Tibial nerve (tissue), 4 donors: ENCODE data around the gene C12orf43. TPM values are rescaled to one million over a fixed set of nuclear protein-coding genes. Genes with fewer than 3 reads are reported as not detected.

Experiments used
- DNase-seq, 2 donors: peaks; one replicate each; pipeline ENCODE4 v3.0.0-alpha.2; 2019; ENCODE audit warnings: low spot score in 2 of 2
- H3K27ac ChIP-seq, 4 donors: fragments of 200-600 bp; sonication (generic) in 3 of 4; one replicate each; pipeline ENCODE4 v1.5.1; 2017 to 2019; ENCODE audit warnings: mild to moderate bottlenecking in 1 of 4
- H3K27me3 ChIP-seq, 2 donors: fragments of 200-600 bp; sonication (generic) in 1 of 2; one replicate each; pipeline versions ENCODE4 v1.5.1 to v1.6.0; 2017 to 2019
- H3K36me3 ChIP-seq, 3 donors: fragments of 200-600 bp; sonication (generic); one replicate each; pipeline ENCODE4 v1.5.1; 2018 to 2019
- H3K4me1 ChIP-seq, 4 donors: fragments of 200-600 bp; sonication (generic) in 3 of 4; one replicate each; pipeline ENCODE4 v1.5.1; 2017 to 2019
- H3K4me3 ChIP-seq, 4 donors: fragments of 200-600 bp; sonication (generic) in 3 of 4; one replicate each; pipeline ENCODE4 v1.5.1; 2017 to 2019; ENCODE audit warnings: mild to moderate bottlenecking in 1 of 4, moderate library complexity in 1 of 4
- H3K9me3 ChIP-seq, 4 donors: fragments of 200-600 bp; sonication (generic) in 3 of 4; one replicate each; pipeline ENCODE4 v1.5.1; 2017 to 2019
- CTCF ChIP-seq, 5 experiments: fragments of 200-600 bp in 3 of 5; fragments of 450-650 bp in 2 of 5; sonication (generic) in 3 of 5; IDR thresholded peaks; one replicate each; pipeline ENCODE4 v1.5.1; 2016 to 2019; ENCODE audit warnings: antibody characterized with exemption in 5 of 5, mild to moderate bottlenecking in 3 of 5, moderate library complexity in 2 of 5
- EP300 ChIP-seq, 2 donors: sonication (generic); formaldehyde crosslinking; IDR thresholded peaks; one replicate each; pipeline ENCODE4 v1.6.1; 2017; ENCODE audit warnings: antibody characterized with exemption in 2 of 2, mild to moderate bottlenecking in 1 of 2
- POLR2A ChIP-seq, 2 donors: fragments of 450-650 bp; IDR thresholded peaks; one replicate each; pipeline ENCODE4 v1.6.1; 2017; ENCODE audit warnings: antibody characterized with exemption in 2 of 2, mild to moderate bottlenecking in 2 of 2, moderate library complexity in 2 of 2
- WGBS, 2 donors: methylation state at CpG; one replicate each; pipeline ENCODE4 v1.1.5; 2018; 5-methylcytosine and 5-hydroxymethylcytosine counted together
- total RNA-seq, 4 donors: library from RNA; depleted of rRNA; stranded (reverse); fragments of >200 nt; gene quantifications; one replicate each; pipeline ENCODE4 v1.1.0, GENCODE V29; 2016

C12orf43 gene
- total RNA-seq, 4 donors from 2014 or later: 15.0 to 29.7 (median 20.6) TPM

- Histone ChIP-seq H3K27ac (no peak overlapping the region), H3K4me1 (no peaks in the 10 kb centered on the region), H3K9me3 (no peaks in the 10 kb centered on the region), H3K27me3 (no peaks in the 10 kb centered on the region), H3K4me3 (no peak overlapping the region), H3K36me3 (no peaks in the 10 kb centered on the region)
- DNase-seq: no peak
- TF ChIP-seq EP300 (IDR thresholded peaks at IDR 0.05) (no peak), POLR2A (IDR thresholded peaks at IDR 0.05) (no peak), CTCF (IDR thresholded peaks at IDR 0.05) (no peak)
- 88 to 90% methylated on average over 3 of the region's 3 CpGs for WGBS, 2 donors
Observed at GRCh38 chr12:120989687-120990086, 26.6 kb downstream of the C12orf43 start.

GRCh38 chr12:120988658-120989057, 27.6 kb downstream of the C12orf43 start:
- Histone ChIP-seq H3K4me1 (no peaks in the 10 kb centered on the region), H3K36me3 (no peaks in the 10 kb centered on the region), H3K4me3 (no peak overlapping the region), H3K27me3 (no peaks in the 10 kb centered on the region), H3K27ac (no peak overlapping the region), H3K9me3 (no peaks in the 10 kb centered on the region)
- no peak for DNase-seq
- TF ChIP-seq EP300 (IDR thresholded peaks at IDR 0.05): no peak
- TF ChIP-seq CTCF (IDR thresholded peaks at IDR 0.05): no peak
- no peak for TF ChIP-seq POLR2A (IDR thresholded peaks at IDR 0.05)
- 90 to 93% methylated on average over 13 to 17 of the region's 17 CpGs for WGBS, 2 donors

GRCh38 chr12:120988234-120988633, 28.1 kb downstream of the C12orf43 start:
- H3K4me1 ChIP-seq: no peaks in the 10 kb centered on the region
- DNase-seq: no peak
- WGBS, 2 donors: 88 to 91% methylated on average over 4 of the region's 4 CpGs
- no peak overlapping the region for H3K27ac ChIP-seq
- H3K4me3 ChIP-seq: no peak overlapping the region
- H3K36me3 ChIP-seq: no peaks in the 10 kb centered on the region
- no peak for TF ChIP-seq CTCF (IDR thresholded peaks at IDR 0.05)
- no peak for TF ChIP-seq POLR2A (IDR thresholded peaks at IDR 0.05)
- TF ChIP-seq EP300 (IDR thresholded peaks at IDR 0.05): no peak
- H3K9me3 ChIP-seq: no peaks in the 10 kb centered on the region
- no peaks in the 10 kb centered on the region for H3K27me3 ChIP-seq

GRCh38 chr12:120984351-120984898, 31.9 kb downstream of the C12orf43 start:
- H3K36me3 ChIP-seq: no peaks in the 10 kb centered on the region
- 78 to 81% methylated on average over 3 of the region's 3 CpGs for WGBS, 2 donors
- H3K4me3 ChIP-seq: no peak overlapping the region
- no peaks in the 10 kb centered on the region for H3K4me1 ChIP-seq
- H3K9me3 ChIP-seq: no peaks in the 10 kb centered on the region
- no peak overlapping the region for H3K27ac ChIP-seq
- H3K27me3 ChIP-seq: no peaks in the 10 kb centered on the region
- TF ChIP-seq CTCF (IDR thresholded peaks at IDR 0.05) (no peak), EP300 (IDR thresholded peaks at IDR 0.05) (no peak), POLR2A (IDR thresholded peaks at IDR 0.05) (no peak)
- DNase-seq: no peak

GRCh38 chr12:120983759-120984158, 32.5 kb downstream of the C12orf43 start:
- no peaks in the 10 kb centered on the region for H3K36me3 ChIP-seq
- no peak overlapping the region for H3K27ac ChIP-seq
- H3K27me3 ChIP-seq: no peaks in the 10 kb centered on the region
- WGBS, 2 donors: 56 to 79% methylated on average over 4 of the region's 4 CpGs
- no peaks in the 10 kb centered on the region for H3K4me1 ChIP-seq
- DNase-seq: no peak
- no peaks in the 10 kb centered on the region for H3K9me3 ChIP-seq
- TF ChIP-seq CTCF (IDR thresholded peaks at IDR 0.05) (no peak), POLR2A (IDR thresholded peaks at IDR 0.05) (no peak), EP300 (IDR thresholded peaks at IDR 0.05) (no peak)
- H3K4me3 ChIP-seq: no peak overlapping the region
